ENCODE data around the gene KMO.

DNA sequence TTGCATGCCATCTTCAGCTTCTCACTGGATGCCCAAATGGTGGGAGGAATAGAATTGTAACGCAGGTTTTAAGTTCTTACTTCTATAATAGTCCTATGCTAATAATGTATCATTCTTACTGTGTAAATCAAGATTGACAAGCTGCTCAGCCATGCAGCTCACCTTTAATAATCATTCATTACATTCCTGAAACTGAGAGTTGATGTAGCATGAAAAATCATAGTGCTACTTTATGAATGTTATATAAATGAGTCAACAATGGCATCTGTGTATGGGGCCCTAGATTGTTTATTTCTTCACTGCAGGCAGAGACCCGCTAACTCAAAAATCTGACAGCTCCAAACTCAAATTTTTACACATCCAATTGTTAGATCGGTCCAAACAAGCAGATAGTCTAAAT, 47.0 kb upstream of the KMO start:
- TF ChIP-seq, protein P1, sequence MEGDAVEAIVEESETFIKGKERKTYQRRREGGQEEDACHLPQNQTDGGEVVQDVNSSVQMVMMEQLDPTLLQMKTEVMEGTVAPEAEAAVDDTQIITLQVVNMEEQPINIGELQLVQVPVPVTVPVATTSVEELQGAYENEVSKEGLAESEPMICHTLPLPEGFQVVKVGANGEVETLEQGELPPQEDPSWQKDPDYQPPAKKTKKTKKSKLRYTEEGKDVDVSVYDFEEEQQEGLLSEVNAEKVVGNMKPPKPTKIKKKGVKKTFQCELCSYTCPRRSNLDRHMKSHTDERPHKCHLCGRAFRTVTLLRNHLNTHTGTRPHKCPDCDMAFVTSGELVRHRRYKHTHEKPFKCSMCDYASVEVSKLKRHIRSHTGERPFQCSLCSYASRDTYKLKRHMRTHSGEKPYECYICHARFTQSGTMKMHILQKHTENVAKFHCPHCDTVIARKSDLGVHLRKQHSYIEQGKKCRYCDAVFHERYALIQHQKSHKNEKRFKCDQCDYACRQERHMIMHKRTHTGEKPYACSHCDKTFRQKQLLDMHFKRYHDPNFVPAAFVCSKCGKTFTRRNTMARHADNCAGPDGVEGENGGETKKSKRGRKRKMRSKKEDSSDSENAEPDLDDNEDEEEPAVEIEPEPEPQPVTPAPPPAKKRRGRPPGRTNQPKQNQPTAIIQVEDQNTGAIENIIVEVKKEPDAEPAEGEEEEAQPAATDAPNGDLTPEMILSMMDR (IDR thresholded peaks at IDR 0.05; ENCODE audit: low read depth, low read length, poor library complexity, severe bottlenecking), result no peak
- no peak for TF ChIP-seq EZH2phosphoT487 (IDR thresholded peaks at IDR 0.05; ENCODE audit: borderline replicate concordance, low read length)
